KBM-7 (cell line): Measurements from ENCODE around the gene CCDC92B.

Experiments used
- DNase-seq: peaks from one replicate; pipeline ENCODE4 v3.0.0-alpha.2; 2015
- in situ Hi-C: fragments of 300-500 bp; cut with MboI; formaldehyde crosslinking; loops from 2 replicates; pipeline ENCODE4 v1.14.3; 2020; ENCODE audit warnings: low sequenced_read_pairs, low pct_unique_long_range_greater_than_20kb, mixed read lengths

CCDC92B gene

DNA sequence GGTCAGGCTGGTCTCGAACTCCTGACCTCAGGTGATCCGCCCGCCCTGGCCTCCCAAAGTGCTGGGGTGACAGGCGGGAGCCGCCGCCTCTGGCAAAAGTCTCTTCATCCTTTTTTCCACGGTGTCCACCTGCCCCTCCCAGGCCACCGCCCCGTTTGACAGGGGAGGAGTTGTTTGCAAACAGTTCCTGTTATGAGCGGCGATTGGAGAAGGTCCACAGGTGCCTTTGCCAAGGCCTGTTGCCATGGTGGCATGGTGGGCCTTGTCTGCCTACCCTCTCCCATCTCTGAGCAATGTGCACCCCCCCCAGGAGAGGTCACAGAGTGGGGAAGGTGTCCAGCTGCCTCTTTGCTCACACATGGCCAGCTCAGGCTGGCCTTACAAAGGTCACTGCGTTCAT lies 30.8 kb upstream of the CCDC92B start:
- no peak for DNase-seq
- in situ Hi-C loops = no loop called here

DNA sequence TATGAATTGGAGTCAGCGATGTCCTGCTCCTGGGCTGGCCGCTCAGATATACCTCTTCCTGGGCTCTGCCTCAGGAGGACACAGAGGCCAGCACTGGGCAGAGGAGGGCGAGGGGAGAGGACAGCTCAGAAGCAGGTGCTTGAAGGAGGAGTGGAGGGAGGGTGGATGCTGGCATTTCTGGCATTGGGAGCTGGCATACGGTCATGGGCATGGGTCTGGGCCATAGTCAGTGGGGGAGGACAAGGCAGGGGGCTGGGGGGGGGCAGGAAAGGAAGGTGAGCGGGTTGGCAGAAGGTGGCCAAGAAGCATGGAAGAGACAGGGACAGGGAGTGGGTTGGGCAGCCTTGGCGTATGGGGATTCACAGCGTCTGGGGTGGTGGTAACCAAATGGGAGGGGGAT lies 30.1 kb upstream of the CCDC92B start:
- in situ Hi-C loops = no loop called here
- no peak for DNase-seq

DNA sequence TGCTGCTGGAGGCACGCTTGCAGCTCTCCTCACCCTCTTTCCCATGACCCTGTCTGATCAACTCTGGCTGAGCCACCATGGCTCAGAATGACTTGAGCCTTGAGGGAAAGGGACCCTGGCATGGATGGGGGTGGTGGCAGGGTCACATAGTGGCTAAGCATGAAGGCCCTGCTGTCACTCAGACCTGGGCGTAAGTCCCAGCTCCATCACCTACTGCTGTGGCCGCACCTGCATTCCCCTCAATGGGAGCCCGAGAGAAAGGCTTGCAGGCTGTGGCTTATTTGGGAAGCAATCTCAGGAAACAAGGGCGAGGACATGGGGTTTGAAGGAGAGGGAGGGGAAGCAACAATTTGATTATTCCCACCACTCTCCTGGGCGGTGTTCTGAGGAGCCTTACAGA lies 29.0 kb upstream of the CCDC92B start:
- no peak for DNase-seq
- in situ Hi-C loops = no loop called here

DNA sequence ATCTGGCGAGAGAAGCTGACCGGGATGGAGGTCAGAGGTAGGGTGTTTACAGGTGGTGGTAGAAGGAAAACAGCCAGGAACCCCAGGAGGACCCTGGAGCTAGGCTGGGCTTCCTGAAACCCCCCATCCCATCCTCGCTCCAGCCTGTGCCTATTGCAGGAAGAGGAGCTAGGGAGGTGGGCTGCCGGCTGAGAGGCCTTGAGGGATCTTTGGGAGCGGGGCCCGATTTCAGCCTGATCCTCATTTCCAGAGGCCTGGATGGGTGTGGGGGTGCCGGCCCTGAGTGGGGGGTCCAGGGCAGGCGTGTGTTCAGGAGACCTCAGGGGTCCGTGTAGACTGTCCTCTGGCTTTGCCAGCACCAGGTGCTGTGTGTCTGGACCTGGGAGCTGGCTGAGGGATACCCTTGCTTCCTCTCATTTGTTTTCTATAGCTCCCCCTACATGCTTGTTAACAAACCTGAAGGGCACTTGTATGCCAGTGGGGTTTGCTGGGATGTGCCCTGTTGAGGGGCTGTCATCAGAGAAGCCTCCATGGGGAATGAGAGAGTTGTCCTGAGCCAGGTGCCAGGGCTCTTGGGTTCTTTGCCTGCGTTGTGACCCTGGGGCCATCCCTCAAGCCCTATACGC lies 27.9 kb upstream of the CCDC92B start:
- in situ Hi-C loops = no loop called here
- DNase-seq = no peak

DNA sequence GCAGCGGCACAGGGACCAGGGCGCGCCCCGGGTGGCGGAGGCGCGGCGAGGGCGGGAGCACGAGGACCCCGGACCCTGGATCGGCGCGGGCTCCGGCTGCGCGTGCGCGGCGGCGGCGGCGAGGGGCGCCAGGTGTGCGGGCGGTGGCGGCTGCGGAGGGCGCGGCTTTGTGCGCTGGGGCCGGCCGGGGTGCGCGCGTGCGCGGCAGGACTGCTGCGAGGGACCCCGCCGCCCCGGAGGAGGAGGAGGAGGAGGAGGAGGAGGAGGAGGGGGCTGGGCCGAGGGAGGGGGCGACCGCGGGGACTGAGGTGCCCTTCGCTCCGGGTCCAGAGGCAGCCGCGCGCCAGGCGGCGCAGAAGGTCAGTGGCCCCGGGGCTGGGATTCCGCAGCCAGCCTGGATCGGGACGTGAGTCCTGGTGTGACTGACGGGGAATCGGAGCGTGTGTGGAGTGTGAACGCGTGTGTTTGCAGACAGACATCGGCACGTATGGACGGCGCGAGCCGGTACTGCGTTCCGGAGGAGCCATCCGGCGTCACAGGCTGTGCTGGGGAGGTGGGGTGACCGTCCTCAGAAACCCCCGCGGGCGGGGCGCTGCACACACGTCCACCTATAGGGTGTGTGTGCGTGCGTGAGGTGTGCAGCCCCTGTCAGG lies 27.3 kb upstream of the CCDC92B start:
- DNase-seq = no peak
- in situ Hi-C loops = no loop called here

DNA sequence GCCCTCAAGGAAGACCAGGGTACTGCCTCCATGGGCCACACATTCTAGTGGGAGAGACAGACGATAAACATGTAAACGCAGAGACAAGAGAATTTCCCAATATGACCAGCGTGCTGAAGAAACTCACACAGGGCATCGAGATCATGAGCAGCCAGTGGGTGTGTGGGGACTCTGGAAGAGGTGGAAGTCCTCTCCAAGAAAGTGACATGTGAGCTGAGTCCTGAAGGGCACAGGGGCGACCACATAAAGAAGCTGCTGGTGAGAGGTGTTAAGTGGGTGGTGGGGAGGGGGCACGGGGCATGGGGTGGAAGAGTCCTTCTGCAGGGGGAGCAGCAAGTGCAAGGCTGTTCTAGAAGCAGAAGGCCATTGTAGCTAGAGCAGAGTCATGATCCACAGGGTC lies 25.8 kb upstream of the CCDC92B start:
- no peak for DNase-seq
- in situ Hi-C loops = no loop called here

DNA sequence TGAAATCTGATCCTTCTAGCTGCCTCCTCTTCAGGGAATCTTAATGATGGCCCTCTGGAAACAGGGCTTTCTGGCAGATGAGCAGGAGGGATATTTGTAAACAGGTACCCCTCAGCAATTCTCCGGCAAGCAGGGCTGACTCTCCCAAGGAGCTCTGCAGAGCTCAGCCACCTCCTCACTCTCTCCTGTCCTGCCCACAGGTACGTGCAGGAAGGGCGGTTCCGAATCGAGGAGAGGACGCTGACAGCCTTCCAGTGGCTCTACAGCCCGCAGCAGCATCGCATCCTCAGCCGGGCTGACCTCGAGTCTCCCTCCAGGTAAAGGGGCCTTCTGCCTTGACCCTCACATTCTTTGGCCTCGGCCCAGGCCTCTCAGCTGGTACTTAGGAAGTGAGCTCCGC lies 20.7 kb upstream of the CCDC92B start:
- DNase-seq = no peak
- in situ Hi-C loops = no loop called here

DNA sequence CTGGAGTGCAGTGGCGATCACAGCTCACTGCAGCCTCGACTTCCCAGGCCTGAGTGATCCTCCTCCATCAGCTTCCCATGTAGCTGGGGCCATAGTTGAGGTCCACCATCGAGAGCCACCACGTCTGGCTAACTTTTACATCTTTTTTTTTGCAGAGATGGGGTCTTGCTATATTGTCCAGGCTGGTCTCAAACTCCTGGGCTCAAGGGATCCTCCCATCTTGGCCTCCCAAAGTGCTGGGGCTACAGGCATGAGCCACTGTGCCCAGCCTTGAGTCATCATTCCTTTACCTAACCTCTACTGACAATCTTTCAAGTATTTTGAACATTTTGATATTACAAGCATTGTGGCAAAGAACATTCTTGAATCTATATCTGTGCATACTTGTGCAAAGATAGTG lies 9.4 kb upstream of the CCDC92B start:
- DNase-seq = no peak
- in situ Hi-C loops = no loop called here

DNA sequence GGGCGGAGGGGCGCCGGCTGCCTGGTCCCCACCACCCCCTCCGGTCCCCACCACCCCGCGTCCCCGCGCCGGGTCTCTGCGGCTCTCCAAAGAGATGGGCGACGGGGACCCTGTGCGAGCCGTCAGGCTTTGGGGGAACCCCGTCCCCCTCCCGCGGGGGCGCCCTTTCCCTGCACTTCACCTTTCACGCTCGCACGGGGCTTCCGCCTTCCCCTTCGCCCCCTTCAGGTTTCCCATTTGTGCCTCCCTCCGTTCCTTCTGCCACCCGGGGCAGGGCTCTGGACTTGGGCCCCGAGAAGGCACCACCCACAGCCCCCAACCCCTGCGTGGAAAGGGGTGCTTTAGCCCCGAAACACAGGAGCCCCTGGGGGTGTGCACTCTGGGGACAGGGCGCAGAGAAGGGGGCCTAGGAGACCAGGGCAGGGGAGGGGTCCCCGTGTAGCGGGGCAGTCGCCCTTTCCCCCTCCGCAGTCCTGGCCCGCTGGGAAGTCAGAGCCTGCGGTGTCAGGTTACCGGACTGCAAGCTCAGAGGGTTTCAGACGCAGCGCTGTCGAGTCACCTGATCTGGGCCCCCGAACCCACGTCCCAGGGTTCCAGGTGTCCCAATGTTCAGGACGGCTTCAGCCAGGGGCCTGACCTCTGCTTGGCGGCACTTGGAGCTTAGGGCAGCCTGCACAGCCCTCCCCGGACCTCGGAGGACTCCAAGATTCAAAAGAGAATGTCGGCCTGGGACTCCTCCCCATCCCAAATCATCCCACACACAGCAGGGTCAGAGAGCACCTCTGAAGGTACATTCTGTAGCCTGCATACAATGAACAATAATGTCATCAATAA lies 6.7 kb upstream of the CCDC92B start:
- in situ Hi-C loops = no loop called here
- DNase-seq = peak; percentile 26

DNA sequence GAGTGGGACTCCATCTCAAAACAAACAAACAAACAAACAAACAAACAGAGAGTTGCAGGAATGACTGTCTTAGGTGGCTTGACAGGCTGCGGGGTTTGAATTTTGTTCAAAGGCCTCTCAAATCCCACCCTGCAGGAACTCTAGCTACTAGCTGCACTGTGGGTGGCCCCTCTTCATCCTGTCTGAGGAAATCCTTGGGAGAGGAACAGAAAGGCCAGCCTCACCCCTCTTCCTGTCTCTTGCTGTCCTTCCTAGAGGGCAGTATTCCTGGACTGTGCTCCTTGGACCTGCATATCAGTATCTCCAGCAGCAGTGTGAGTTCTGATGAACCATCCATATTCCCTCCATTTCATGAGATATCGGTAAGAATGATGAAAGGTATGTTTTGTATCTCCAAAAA lies 2.0 kb upstream of the CCDC92B start:
- DNase-seq = no peak
- in situ Hi-C loops = no loop called here

DNA sequence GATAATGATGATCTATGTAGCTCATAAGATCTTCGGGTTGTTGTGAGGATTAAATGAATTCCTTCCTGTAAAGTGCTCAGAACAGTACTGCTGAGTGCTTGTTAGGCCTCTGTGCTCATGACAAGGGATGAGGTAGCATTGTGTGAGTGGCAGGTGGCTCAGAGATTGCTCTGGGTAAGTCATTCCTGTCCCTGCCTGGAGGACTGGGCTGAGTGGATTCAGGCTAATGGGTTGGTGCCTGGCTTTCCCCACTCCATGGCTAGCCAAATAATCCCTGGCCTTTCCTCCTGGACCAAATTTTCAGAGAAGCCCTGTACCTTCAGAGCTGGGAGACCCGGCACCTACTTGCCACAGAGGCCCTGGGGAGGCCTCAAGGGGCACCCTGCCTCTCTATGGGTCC lies 1.3 kb upstream of the CCDC92B start:
- in situ Hi-C loops = no loop called here

DNA sequence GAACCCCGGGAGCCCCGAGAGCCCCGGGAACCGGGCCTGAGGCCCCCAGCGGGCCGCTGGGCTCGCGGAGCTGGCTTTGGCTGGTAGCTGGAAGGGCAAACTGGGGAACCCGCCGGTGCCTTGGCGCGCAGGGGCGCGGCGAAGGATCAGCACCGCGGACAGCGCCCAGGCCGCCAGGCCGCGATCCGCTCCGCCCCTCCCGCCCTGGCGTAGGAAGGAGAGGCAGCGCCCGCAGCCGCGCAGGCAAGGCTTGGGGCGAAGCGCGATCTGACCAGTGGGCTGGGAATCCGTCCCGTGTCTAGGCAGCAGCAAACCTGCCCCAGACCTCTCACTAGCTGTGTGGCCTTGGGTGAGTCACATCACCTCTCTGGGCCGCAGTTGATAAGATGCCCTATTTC lies 331 bp upstream of the CCDC92B start:
- peak; percentile 86 for DNase-seq
- in situ Hi-C loops = no loop called here

More for the DNA sequence above, 1.3 kb upstream of the CCDC92B start:
- DNase-seq = no peak

DNA sequence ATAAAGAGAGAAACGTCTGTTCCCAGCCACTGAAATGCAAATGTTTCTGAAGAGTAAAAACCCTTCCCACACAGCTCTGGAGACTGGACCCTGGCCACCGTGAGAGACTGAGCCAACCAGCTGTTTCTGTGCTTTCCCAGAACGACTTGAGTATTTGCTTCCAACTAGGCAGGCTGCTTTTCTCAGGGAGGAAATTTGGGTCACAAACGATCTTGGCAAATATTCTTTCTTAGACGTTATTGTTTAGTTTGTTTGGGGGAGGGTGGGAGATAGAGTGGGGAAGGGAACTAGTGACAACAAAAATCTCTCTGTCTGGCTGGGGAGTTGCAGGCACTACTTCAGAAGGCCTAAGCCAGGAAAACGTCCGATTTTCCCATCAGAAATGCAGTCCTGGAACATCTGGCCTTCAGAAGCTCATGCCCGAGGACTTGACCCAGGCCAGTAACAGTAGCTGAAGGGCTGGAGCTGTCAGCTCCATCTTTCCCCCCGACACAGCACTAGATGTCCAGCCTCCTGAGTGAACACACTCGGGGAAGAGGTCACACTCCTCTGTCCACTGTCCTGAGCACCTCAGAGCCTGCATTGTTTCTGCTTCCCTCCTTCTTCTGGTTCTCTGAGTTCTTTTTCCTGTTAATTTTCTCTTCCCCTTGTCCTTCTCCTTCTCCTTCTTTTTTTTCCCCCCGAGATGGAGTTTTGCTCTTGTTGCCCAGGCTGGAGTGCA lies 4.0 kb downstream of the CCDC92B start:
- DNase-seq = no peak
- in situ Hi-C loops = no loop called here

DNA sequence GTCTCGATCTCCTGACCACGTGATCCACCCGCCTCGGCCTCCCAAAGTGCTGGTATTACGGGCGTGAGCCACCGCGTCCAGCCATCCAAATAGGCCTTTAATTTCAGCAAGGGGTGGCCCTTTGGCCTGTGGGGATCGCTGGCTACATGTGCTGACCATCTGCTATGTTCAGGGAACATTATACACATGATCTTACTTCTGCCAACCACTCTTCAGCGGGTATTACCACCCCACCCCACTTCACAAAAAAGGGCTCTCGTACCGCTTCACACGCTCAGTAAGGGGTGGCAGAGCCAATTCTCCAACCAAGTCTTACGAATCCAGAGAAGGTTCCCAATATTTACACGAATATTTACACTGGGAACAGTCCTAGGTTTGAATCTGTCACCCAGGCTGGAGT lies 11.8 kb downstream of the CCDC92B start:
- no peak for DNase-seq
- in situ Hi-C loops = no loop called here

DNA sequence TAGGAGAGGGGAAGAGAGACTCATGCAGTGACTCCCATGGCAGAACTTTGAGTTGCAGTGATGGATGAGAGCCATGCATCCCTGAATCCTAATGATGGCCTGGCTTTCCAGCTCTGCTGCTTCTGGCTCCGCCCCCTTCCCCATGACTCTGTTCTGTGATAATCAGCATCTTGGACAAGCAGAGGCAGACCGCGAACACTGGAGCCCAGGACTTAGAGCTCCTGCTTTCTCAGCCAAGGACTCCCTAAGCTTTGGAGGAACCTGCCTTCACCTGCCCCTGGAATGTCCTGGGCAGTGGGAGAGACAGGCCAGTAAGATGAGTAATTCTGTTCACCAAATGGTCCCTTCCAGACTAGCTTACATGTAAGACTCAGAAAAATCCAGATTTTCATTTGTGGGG lies 12.5 kb downstream of the CCDC92B start:
- in situ Hi-C loops = no loop called here
- DNase-seq = no peak

DNA sequence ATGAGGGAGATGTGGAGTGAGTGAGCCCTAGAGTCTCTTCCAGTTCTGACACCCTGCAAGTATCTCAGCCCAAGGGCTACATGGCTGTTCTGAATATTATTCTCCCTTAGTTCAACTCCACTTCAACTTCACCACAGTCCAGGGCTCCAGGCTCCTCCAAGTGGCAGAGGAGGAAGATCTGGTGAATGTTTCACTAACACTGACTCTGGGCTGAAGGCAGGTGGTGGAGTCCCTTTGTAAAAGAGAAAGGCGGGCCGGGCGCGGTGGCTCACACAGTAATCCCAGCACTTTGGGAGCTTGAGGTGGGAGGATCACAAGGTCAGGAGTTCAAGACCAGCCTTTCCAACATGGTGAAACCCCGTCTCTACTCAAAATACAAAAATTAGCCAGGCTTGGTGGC lies 13.6 kb downstream of the CCDC92B start:
- in situ Hi-C loops = no loop called here
- DNase-seq = no peak

DNA sequence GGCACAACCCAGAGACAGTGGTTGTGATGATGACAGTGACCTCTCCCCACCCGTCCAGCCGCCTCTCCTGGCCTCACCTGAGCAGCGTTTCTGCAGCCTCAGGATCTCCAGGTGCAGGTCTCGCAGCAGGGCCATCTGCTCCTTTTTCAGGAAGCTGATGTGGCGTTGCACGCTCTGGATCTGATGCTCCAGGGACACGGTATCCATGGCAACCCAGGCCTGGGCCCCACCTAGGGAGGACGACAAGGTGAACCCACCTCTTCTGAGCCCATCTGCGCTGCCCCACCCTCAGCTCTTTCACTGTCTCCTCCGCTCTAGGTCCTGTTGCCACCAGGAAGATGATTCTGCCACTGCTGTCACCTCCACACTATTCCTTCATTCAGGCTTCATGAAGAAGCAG lies 14.5 kb downstream of the CCDC92B start:
- DNase-seq = no peak
- in situ Hi-C loops = no loop called here

DNA sequence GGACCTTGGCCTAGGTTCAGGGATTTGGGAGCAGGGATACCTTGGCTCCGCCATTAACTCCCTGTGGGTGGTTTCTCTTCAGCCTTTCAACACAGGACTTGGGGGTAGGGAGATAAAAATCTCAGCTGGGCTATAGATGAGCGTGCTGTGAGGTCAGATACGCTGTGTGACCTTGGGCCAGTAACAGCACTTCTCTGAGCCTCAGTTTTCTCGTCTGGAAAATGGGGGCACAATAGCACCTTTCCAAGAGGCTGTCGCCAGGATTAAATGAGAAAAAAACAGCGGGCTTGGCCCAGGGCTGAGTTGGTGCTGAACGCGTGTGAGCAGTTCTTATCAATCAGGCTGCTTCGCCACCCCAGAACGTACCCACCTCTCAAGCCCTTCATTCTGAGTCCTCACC lies 17.6 kb downstream of the CCDC92B start:
- in situ Hi-C loops = no loop called here

DNA sequence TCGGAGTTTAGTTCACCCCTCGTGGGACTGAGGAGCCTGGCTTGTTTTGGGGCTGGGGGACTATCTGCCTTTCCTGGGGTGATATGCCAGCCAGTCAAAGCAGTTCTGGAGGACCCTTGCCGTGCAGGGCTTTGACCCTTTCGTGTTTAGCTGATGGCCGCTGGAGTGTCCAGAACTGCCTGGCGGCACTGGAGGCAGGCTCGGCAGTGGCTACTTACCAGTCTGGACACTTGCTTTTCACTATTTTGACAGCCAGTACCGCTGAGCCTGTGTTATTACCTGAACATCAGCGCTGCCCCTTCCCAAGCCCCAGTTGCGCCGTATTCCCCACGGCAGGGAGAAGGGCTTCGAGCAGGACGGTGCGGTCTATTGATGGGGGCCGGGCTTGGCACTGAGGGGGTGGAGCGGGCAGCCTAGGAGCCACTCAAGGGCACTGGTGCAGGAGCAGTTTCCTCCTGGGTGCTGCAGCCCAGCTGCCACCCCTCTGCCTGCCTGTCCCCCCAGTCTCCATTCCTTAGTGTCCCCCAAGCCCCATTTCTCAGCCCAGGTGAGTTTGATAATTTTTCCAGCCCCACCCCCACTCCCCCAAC lies 18.6 kb downstream of the CCDC92B start:
- in situ Hi-C loops = no loop called here
- DNase-seq = no peak

More for the DNA sequence above, 17.6 kb downstream of the CCDC92B start:
- DNase-seq = no peak

DNA sequence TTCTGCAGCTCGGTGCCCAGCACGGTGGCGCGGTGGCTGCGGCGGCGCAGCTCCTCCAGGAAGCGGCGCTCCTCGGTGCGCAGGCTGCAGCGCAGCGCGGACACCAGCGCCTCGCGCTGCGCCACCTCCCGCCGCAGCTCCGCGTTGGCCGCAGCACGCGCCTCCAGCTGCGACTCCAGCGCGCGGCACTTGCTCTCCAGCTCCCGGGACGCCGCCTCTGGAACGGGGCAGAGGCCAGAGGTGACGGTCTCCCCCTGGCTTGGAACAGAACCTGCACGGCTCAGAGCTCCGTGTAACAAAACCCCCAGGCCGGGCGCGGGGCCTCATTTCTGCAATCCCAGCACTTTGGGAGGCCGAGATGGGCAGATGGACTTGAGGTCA lies 24.7 kb downstream of the CCDC92B start:
- peak; percentile 51 for DNase-seq
- in situ Hi-C loops = no loop called here
